SU-DHL-6 (cell line): ENCODE measurements around the gene LRRC43.

Experiments
- H2AFZ ChIP-seq: fragments of 200-600 bp; sonication (generic); 2 replicates; pipeline ENCODE4 v1.6.1; 2014; ENCODE audit warnings: low read depth, mild to moderate bottlenecking, moderate library complexity, mixed read lengths, antibody characterized with exemption, low read length; ENCODE audit not compliant: severe bottlenecking
- H3F3A ChIP-seq: fragments of 200-600 bp; shearing (Covaris generic); 2 replicates; pipeline ENCODE4 v1.6.0; 2016; ENCODE audit warnings: antibody characterized with exemption, mild to moderate bottlenecking; ENCODE audit not compliant: insufficient read depth
- H3K27ac ChIP-seq: fragments of 200-600 bp; sonication (generic); 2 replicates; pipeline ENCODE4 v1.5.1; 2016; ENCODE audit warnings: low read depth, mild to moderate bottlenecking, low read length, moderate library complexity, mixed read lengths
- H3K27me3 ChIP-seq: fragments of 200-600 bp; sonication (generic), shearing (Covaris generic); 2 replicates; pipeline ENCODE4 v1.6.0; 2014; ENCODE audit warnings: mild to moderate bottlenecking, low read length
- H3K36me3 ChIP-seq: fragments of 200-600 bp; sonication (generic); 2 replicates; pipeline ENCODE4 v1.6.1; 2014; ENCODE audit warnings: mild to moderate bottlenecking, low read length, mixed read lengths
- H3K4me2 ChIP-seq: fragments of 300-600, 200-600 bp; shearing (Covaris generic), sonication (generic); 2 replicates; pipeline ENCODE4 v1.6.0; 2014; ENCODE audit warnings: low read length, low read depth, mild to moderate bottlenecking; ENCODE audit not compliant: poor library complexity, severe bottlenecking
- H3K4me3 ChIP-seq: fragments of 200-600 bp; sonication (generic); 2 replicates; pipeline ENCODE4 v1.5.1; 2014; ENCODE audit warnings: antibody characterized with exemption, low read length, mild to moderate bottlenecking, mixed read lengths; ENCODE audit not compliant: insufficient read depth, poor library complexity, severe bottlenecking
- H3K79me2 ChIP-seq: fragments of 200-600 bp; sonication (generic); 2 replicates; pipeline ENCODE4 v1.6.1; 2014; ENCODE audit warnings: mild to moderate bottlenecking, low read length, moderate library complexity; ENCODE audit not compliant: insufficient read depth
- H3K9ac ChIP-seq: fragments of 200-600 bp; sonication (generic); 2 replicates; pipeline ENCODE4 v1.7.0; 2014; ENCODE audit warnings: mild to moderate bottlenecking, low read length
- H3K9me2 ChIP-seq: fragments of 200-600 bp; sonication (generic); replicated peaks from 2 replicates; pipeline ENCODE4 v1.6.1; 2014; ENCODE audit warnings: low read length; ENCODE audit not compliant: insufficient read depth
- H3K9me3 ChIP-seq: fragments of 200-600 bp; sonication (generic); 2 replicates; pipeline ENCODE4 v1.6.1; 2014; ENCODE audit warnings: low read length, mixed read lengths; ENCODE audit not compliant: insufficient read depth
- H4K20me1 ChIP-seq: fragments of 200-600 bp; sonication (generic); 2 replicates; pipeline ENCODE4 v1.6.1; 2014; ENCODE audit warnings: low read depth, mild to moderate bottlenecking, antibody characterized with exemption, low read length, moderate library complexity, mixed read lengths
- CTCF ChIP-seq: fragments of 200-600 bp; sonication (generic); IDR thresholded peaks from one replicate; pipeline ENCODE4 v1.5.1; 2017; ENCODE audit warnings: antibody characterized with exemption, mild to moderate bottlenecking, low read length, moderate library complexity; ENCODE audit not compliant: insufficient read depth, poor library complexity, severe bottlenecking
- EZH2phosphoT487 ChIP-seq: fragments of 200-600 bp; sonication (generic), shearing (Covaris generic); conservative IDR thresholded peaks from 2 replicates; pipeline ENCODE4 v1.6.1; 2018; ENCODE audit warnings: mild to moderate bottlenecking, antibody characterized with exemption, low read length, moderate library complexity, mixed read lengths

The LRRC43 gene

GRCh38 chr12:122158700-122159285 is 24.1 kb upstream of the LRRC43 start:
- Histone ChIP-seq H3K27me3 (no peaks in the 10 kb centered on the region), H3K79me2 (no peaks in the 10 kb centered on the region), H3K4me3 (no peak overlapping the region), H3K36me3 (no peaks in the 10 kb centered on the region), H3K9me3 (no peaks in the 10 kb centered on the region), H3K9me2 (no peaks in the 10 kb centered on the region), H3F3A (no peaks in the 10 kb centered on the region), H2AFZ (no peak overlapping the region), H4K20me1 (no peaks in the 10 kb centered on the region), H3K4me2 (no peak overlapping the region), H3K27ac (no peak overlapping the region), H3K9ac (no peak overlapping the region)
- TF ChIP-seq EZH2phosphoT487: no peak

GRCh38 chr12:122159882-122160281 is 23.0 kb upstream of the LRRC43 start:
- no peaks in the 10 kb centered on the region for H3K9me3 ChIP-seq

GRCh38 chr12:122160761-122161160 is 22.2 kb upstream of the LRRC43 start:
- no peak for TF ChIP-seq CTCF
- H3K4me3 ChIP-seq: no peak overlapping the region
- H3K4me2 ChIP-seq: no peak overlapping the region
- no peaks in the 10 kb centered on the region for H3K9me3 ChIP-seq
- H3K9me2 ChIP-seq: no peaks in the 10 kb centered on the region
- H2AFZ ChIP-seq: no peak overlapping the region
- no peak overlapping the region for H3K9ac ChIP-seq
- H3K27me3 ChIP-seq: no peaks in the 10 kb centered on the region
- H3K27ac ChIP-seq: no peak overlapping the region
- H4K20me1 ChIP-seq: no peaks in the 10 kb centered on the region
- H3F3A ChIP-seq: no peaks in the 10 kb centered on the region
- H3K36me3 ChIP-seq: no peaks in the 10 kb centered on the region
- H3K79me2 ChIP-seq: no peaks in the 10 kb centered on the region

More at GRCh38 chr12:122159882-122160281, 23.0 kb upstream of the LRRC43 start:
- no peak overlapping the region for H3K4me3 ChIP-seq
- no peak overlapping the region for H2AFZ ChIP-seq
- H3F3A ChIP-seq: no peaks in the 10 kb centered on the region
- no peaks in the 10 kb centered on the region for H3K27me3 ChIP-seq
- H3K4me2 ChIP-seq: no peak overlapping the region
- H3K36me3 ChIP-seq: no peaks in the 10 kb centered on the region
- no peaks in the 10 kb centered on the region for H4K20me1 ChIP-seq
- no peaks in the 10 kb centered on the region for H3K79me2 ChIP-seq
- H3K9me2 ChIP-seq: no peaks in the 10 kb centered on the region
- TF ChIP-seq EZH2phosphoT487: no peak
- no peak for TF ChIP-seq CTCF
- no peak overlapping the region for H3K9ac ChIP-seq
- no peak overlapping the region for H3K27ac ChIP-seq

- no peak overlapping the region for H2AFZ ChIP-seq
- H3K4me2 ChIP-seq: no peak overlapping the region
- no peaks in the 10 kb centered on the region for H3K36me3 ChIP-seq
- no peaks in the 10 kb centered on the region for H3K9me2 ChIP-seq
- H3K27ac ChIP-seq: no peak overlapping the region
- no peaks in the 10 kb centered on the region for H3K79me2 ChIP-seq
- TF ChIP-seq EZH2phosphoT487 (no peak), CTCF (no peak)
- H3K9ac ChIP-seq: no peak overlapping the region
- H3K27me3 ChIP-seq: no peaks in the 10 kb centered on the region
- H3K9me3 ChIP-seq: no peaks in the 10 kb centered on the region
- no peaks in the 10 kb centered on the region for H3F3A ChIP-seq
- no peak overlapping the region for H3K4me3 ChIP-seq
- no peaks in the 10 kb centered on the region for H4K20me1 ChIP-seq
Observed at GRCh38 chr12:122161682-122162081, 21.2 kb upstream of the LRRC43 start.
